ENCODE data around the gene LTB. TPM values are rescaled to one million over a fixed set of nuclear protein-coding genes. Genes with fewer than 3 reads are reported as not detected.

The LTB gene
- total and polyA plus RNA-seq, 2 experiments from 2014 or later, result 4.0 to 6.0 TPM

DNA sequence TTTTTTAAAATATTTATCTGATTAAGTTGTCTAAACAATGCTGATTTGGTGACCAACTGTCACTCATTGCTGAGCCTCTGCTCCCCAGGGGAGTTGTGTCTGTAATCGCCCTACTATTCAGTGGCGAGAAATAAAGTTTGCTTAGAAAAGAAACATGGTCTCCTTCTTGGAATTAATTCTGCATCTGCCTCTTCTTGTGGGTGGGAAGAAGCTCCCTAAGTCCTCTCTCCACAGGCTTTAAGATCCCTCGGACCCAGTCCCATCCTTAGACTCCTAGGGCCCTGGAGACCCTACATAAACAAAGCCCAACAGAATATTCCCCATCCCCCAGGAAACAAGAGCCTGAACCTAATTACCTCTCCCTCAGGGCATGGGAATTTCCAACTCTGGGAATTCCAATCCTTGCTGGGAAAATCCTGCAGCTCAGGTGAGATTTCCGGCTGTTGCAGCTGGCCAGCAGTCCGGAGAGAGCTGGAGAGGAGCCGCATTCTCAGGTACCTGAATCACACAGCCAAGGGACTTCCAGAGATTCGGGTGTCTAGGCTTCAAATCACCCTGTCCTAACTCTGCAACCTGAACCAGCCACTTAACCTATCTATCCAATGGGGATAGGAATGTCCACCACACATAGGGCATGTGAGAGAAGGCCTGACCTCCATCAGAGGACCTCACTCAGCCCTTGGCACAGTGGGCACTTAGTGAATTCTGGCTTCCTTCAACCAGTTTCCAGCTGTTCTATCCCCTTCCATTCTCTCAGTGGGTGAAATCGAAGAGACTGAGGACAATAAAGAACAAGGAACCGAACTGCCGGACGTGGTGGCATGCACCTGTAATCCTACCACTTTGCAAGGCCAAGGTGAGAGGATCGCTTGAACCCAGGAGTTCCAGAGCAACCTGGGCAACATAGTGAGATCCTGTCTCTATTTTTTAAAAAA is 3.8 kb downstream of the LTB start:
- DNase-seq (ENCODE audit: low spot score), result no peak
- H3K4me3 ChIP-seq, result no peak overlapping the region
- H3K4me1 ChIP-seq (ENCODE audit: insufficient read depth), result peaks cover 2% of the 10 kb centered on the region
- 72% methylated on average over 12 of the region's 12 CpGs for WGBS (ENCODE audit: low lambda C conversion rate, missing lambda C conversion rate)
- no peaks in the 10 kb centered on the region for H4K20me1 ChIP-seq (ENCODE audit: insufficient read depth, poor library complexity, severe bottlenecking)
- H3K79me2 ChIP-seq, result no peaks in the 10 kb centered on the region
- no peak overlapping the region for H3K4me2 ChIP-seq
- no peaks in the 10 kb centered on the region for H3K9me3 ChIP-seq (ENCODE audit: low read depth)
- no peaks in the 10 kb centered on the region for H3K9me2 ChIP-seq (replicated peaks; ENCODE audit: insufficient read depth)
- H2AFZ ChIP-seq, result no peak overlapping the region
- no peaks in the 10 kb centered on the region for H3K36me3 ChIP-seq (replicated peaks; ENCODE audit: insufficient read depth, low read depth)
- H3K27me3 ChIP-seq, result no peaks in the 10 kb centered on the region
- TF ChIP-seq EZH2 (IDR thresholded peaks at IDR 0.05; ENCODE audit: borderline replicate concordance), result no peak
- TF ChIP-seq, protein P1, sequence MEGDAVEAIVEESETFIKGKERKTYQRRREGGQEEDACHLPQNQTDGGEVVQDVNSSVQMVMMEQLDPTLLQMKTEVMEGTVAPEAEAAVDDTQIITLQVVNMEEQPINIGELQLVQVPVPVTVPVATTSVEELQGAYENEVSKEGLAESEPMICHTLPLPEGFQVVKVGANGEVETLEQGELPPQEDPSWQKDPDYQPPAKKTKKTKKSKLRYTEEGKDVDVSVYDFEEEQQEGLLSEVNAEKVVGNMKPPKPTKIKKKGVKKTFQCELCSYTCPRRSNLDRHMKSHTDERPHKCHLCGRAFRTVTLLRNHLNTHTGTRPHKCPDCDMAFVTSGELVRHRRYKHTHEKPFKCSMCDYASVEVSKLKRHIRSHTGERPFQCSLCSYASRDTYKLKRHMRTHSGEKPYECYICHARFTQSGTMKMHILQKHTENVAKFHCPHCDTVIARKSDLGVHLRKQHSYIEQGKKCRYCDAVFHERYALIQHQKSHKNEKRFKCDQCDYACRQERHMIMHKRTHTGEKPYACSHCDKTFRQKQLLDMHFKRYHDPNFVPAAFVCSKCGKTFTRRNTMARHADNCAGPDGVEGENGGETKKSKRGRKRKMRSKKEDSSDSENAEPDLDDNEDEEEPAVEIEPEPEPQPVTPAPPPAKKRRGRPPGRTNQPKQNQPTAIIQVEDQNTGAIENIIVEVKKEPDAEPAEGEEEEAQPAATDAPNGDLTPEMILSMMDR (IDR thresholded peaks at IDR 0.05; ENCODE audit: poor library complexity), result no peak
- no peak for TF ChIP-seq EZH2phosphoT487 (IDR thresholded peaks at IDR 0.05; ENCODE audit: low read depth, severe bottlenecking, unreplicated experiment)
- H3K27ac ChIP-seq, result no peak overlapping the region

DNA sequence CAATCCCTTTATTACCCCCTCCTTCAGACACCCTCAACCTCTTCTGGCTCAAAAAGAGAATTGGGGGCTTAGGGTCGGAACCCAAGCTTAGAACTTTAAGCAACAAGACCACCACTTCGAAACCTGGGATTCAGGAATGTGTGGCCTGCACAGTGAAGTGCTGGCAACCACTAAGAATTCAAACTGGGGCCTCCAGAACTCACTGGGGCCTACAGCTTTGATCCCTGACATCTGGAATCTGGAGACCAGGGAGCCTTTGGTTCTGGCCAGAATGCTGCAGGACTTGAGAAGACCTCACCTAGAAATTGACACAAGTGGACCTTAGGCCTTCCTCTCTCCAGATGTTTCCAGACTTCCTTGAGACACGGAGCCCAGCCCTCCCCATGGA is 4.7 kb downstream of the LTB start:
- TF ChIP-seq EZH2 (IDR thresholded peaks at IDR 0.05; ENCODE audit: borderline replicate concordance) (no peak), EZH2phosphoT487 (IDR thresholded peaks at IDR 0.05; ENCODE audit: low read depth, severe bottlenecking, unreplicated experiment) (no peak)
- TF ChIP-seq, protein P1 (IDR thresholded peaks at IDR 0.05; ENCODE audit: poor library complexity), result no peak

DNA sequence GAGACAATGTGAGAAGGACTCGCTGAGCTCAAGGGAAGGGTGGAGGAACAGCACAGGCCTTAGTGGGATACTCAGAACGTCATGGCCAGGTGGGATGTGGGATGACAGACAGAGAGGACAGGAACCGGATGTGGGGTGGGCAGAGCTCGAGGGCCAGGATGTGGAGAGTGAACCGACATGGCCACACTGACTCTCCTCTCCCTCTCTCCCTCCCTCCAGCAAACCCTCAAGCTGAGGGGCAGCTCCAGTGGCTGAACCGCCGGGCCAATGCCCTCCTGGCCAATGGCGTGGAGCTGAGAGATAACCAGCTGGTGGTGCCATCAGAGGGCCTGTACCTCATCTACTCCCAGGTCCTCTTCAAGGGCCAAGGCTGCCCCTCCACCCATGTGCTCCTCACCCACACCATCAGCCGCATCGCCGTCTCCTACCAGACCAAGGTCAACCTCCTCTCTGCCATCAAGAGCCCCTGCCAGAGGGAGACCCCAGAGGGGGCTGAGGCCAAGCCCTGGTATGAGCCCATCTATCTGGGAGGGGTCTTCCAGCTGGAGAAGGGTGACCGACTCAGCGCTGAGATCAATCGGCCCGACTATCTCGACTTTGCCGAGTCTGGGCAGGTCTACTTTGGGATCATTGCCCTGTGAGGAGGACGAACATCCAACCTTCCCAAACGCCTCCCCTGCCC is 5.2 kb downstream of the LTB start:
- Histone ChIP-seq H3K4me2 (no peak overlapping the region), H4K20me1 (ENCODE audit: insufficient read depth, poor library complexity, severe bottlenecking) (no peaks in the 10 kb centered on the region), H3K79me2 (no peaks in the 10 kb centered on the region), H3K36me3 (replicated peaks; ENCODE audit: insufficient read depth, low read depth) (no peaks in the 10 kb centered on the region), H3K27me3 (no peaks in the 10 kb centered on the region), H3K9me3 (ENCODE audit: low read depth) (no peaks in the 10 kb centered on the region), H3K9me2 (replicated peaks; ENCODE audit: insufficient read depth) (no peaks in the 10 kb centered on the region), H2AFZ (no peak overlapping the region), H3K27ac (no peak overlapping the region), H3K4me1 (ENCODE audit: insufficient read depth) (peaks cover 2% of the 10 kb centered on the region), H3K4me3 (no peak overlapping the region)
- WGBS (ENCODE audit: low lambda C conversion rate, missing lambda C conversion rate), result 89% methylated on average over 19 of the region's 19 CpGs
- no peak for DNase-seq (ENCODE audit: low spot score)
- TF ChIP-seq EZH2 (IDR thresholded peaks at IDR 0.05; ENCODE audit: borderline replicate concordance), result no peak
- TF ChIP-seq EZH2phosphoT487 (IDR thresholded peaks at IDR 0.05; ENCODE audit: low read depth, severe bottlenecking, unreplicated experiment), result no peak
- TF ChIP-seq, protein P1 (IDR thresholded peaks at IDR 0.05; ENCODE audit: poor library complexity), result no peak

More for the DNA sequence above, 4.7 kb downstream of the LTB start:
- Histone ChIP-seq H3K27ac (no peak overlapping the region), H3K27me3 (no peaks in the 10 kb centered on the region), H4K20me1 (ENCODE audit: insufficient read depth, poor library complexity, severe bottlenecking) (no peaks in the 10 kb centered on the region), H3K4me3 (no peak overlapping the region), H3K4me1 (ENCODE audit: insufficient read depth) (peaks cover 2% of the 10 kb centered on the region), H2AFZ (no peak overlapping the region), H3K9me3 (ENCODE audit: low read depth) (no peaks in the 10 kb centered on the region), H3K36me3 (replicated peaks; ENCODE audit: insufficient read depth, low read depth) (no peaks in the 10 kb centered on the region), H3K4me2 (no peak overlapping the region), H3K79me2 (no peaks in the 10 kb centered on the region), H3K9me2 (replicated peaks; ENCODE audit: insufficient read depth) (no peaks in the 10 kb centered on the region)
- WGBS (ENCODE audit: low lambda C conversion rate, missing lambda C conversion rate), result 89% methylated on average over 3 of the region's 3 CpGs
- DNase-seq (ENCODE audit: low spot score), result no peak

Data from hepatocyte (in vitro differentiated cells).